DMS 273 treated with DMSO at 0.1 percent for 48 hours (cell line): ENCODE data around the gene SFSWAP.

Experiments used
- DNase-seq: peaks from one replicate; lab custom pipeline; 2025; lab: John Stamatoyannopoulos, UW

Gene SFSWAP

DNA sequence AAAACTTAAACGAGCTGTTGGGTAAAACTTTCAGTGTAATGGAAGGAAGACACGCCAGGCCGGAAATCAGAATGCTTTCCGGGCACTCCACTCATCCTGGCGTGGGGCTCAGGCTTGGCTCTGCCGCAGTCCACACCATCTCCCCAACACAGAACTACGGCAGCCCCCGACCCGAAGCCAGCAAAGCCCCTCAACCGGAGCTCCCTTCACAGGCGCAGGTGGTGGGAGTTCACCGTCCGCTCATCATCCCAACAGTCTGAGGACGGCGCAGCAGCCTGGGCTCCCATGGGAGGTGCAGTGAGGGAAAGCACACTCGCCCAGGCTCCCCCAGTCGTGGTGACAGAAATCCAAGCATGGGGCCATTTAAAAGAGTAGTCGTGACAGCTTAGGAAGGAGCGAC is 106.4 kb downstream of the SFSWAP start:
- DNase-seq = no peak

DNA sequence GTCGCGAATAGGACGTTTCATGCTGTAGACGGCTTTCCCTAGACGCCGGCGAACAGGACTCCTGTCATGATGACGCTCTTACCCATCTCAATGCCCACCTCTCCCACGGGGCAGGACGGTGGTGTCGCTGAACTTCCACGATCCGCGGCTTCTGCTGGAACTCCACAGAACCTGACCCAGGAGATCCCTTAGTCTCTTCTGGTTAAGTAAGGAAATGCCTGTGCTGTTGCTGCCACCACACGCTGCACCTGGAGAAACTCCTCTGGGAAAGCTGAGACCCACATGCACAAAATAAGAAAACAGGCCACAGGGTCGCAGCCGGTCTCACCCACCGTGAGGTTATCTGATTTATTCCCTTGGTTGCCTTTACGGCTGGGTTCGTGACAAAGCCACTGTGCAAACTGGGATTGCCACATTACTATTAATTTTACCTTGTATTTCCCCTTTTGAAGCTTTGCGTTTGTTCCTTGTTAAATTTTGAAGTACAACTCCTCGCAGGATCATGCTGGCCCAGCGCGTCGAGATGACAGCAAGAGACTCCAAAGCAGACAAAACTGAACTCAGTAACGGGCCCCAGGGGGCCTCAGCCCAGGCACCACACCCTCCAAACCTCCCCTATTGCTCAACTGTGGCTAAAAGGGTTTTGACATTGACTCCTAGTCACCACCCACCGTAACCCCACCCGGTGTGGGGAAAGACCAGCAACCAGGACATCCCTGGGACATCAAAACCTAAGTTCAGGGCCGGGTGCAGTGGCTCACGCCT is 108.1 kb downstream of the SFSWAP start:
- no peak for DNase-seq

DNA sequence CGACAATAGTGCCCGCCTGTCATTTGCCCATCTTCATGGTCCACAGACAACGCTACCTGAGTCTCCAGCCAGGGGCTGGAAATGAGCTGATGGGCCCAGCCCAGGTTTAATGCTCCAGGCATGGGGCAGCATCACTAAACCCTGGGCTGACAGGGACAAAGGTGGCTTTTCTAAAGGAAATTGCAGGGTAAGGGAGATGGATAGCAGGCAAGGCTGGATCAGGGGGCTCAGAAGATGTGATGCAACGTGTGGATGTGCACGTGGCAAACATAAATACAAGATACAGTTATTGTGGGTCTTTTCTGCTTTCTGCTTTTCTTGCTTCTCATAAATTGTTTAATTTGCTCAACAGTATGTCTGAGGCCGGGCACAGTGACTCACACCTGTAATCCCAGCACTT is 113.6 kb downstream of the SFSWAP start:
- no peak for DNase-seq

DNA sequence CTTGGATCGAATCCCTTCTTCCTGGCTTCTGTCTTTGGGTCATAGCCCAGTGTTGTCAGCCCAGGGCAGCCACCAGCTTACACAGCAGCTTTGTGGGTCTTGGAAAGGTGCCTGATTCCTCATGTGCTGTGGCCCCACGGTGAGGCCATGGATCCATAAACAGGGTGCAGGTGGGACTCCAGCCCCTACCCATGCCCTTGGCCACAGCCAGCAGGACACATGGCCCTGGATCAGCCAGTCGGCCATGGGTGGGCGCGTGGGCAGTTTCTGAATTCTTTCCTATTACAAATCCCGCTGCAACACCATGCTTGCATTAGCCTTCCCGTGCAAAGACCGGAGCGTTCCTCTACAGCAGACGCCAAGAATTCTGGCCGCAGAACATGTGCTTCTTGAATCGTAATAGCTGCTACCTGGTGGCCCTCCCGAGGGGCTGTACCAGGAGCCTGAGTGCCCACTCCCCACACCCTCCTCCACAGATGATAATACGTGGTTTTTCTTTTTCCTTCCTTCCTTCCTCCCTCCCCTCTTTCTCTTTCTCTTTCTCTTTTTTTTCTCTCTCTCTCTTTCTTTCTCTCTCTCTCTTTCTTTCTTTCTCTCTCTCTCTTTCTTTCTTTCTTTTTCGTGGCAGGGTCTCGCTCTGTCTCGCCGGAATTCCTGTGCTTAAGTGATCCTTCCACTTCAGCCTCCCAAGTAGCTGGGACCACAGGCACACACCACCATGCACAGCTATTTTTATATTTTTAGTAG is 114.4 kb downstream of the SFSWAP start:
- DNase-seq = no peak

DNA sequence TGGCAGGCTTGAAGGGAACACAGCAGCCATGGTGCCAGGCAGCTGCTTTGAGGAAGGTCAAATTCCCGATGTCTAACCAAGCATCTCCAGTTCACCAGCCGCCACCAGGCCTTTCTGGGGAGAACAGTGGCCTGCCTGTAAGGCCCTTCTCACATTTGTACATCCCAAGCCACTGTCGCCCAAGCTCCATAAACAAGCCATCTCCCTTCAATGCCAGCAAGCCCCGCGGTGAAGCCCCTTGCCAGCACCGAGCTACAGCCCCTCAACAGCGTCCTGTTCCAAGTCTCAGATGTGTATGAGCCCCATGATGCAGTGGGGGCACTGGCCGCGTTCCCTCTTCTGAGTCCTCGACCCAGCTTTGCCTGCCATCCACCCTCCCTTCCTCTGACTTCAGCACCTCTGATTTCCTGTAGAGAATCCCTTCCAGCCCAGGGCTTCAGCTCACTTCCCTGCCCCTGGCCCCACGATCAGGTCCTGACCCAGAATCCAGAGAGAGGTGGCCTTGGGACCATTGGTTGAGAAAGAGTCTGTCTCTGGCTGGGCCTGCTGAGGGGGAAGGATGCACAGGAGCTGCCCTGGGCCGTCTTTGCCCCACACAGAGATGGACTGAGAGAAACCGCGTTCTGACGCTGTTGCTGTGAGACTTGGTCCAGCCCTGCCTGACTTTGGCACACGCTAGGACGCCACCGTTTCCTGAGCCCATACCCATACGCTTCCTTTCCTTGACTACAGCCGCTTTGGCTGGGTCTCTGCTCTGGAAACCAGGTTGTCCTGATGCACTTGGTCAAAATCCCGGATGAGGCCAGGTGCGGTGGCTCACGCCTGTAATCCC is 115.4 kb downstream of the SFSWAP start:
- DNase-seq = no peak

DNA sequence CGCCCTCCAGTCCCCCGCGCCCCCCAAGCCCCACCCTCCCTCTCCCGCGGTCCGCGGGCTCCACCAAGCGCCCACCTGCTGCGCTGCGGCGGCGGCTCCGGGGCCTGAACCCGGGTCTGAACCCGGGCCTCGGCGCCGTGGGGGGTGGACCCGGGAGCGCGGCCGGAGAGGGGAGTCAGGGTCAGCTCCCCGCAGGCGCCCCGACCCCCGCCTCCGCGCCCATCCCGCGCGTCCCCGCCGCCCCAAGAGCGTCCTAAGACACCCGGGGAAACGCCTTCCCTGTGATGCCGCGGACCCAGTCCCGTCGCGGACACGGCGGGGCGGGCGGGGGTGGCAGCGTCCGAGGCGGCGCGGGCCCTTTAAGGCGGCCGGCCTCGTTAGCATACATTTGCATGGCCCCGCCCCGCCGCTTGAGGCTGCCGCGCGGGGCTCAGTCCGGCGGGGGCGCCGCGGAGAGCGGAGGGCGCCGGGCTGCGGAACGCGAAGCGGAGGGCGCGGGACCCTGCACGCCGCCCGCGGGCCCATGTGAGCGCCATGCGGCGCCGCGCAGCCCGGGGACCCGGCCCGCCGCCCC is 117.2 kb downstream of the SFSWAP start, which contains the start of gene MMP17:
Gene MMP17 (plus strand): TSS at position 433 of the 574 bp plus-strand sequence. CDS start 102 bp downstream, at position 535.
- DNase-seq = no peak

DNA sequence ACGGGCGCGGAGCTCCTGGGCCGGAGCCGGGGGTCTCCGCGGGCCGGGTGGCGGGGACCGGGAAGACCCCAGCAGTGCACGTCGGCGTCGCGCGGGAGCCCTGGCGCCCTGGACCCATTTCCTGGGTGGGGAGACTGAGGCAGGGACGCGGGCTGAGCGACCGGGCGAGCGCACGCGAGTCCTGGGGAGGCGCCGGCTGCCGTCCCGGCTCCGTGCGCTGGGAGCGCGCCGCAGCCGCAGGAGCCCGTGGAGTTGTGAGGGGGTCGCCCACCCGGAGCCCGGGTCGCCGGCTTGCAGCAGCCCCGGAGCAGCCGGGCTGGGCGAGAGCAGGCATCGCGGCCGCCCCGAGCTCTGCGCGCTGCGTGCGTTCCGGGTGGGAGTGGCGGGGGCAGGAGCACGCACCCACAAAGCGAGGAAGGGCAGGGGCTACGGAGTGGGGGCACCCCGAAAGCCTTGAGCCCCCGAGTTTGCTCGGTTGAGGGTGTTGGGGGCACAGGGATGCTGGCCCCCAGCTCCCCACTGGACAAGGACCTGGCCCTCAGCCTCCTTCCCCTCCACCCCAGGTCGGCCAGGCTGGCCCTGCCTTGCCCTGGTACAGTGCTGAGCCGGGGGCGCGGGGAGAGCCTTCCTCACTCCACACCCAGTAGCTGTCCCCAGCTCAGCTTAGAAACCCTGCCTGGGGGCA is 117.9 kb downstream of the SFSWAP start:
- DNase-seq = no peak

DNA sequence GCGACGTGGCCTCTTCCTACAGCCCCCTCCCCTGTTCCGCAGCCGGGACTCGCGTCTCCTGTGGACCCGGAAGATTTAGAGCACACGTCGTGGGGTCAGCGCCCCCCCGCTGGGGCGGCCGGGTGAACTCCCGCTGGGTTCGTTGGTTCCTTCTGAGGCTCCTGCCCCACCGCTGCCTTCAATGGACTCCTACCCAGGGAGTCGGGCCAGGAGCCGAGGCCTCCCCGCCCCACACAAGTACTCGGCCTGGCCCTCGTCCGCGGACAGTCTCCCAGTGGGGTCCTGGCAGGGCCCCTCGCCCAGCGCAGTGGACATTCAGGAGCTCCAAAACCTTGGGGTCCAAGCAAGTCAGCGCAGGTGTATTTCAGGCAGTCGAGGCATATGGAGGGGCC is 118.5 kb downstream of the SFSWAP start:
- no peak for DNase-seq

DNA sequence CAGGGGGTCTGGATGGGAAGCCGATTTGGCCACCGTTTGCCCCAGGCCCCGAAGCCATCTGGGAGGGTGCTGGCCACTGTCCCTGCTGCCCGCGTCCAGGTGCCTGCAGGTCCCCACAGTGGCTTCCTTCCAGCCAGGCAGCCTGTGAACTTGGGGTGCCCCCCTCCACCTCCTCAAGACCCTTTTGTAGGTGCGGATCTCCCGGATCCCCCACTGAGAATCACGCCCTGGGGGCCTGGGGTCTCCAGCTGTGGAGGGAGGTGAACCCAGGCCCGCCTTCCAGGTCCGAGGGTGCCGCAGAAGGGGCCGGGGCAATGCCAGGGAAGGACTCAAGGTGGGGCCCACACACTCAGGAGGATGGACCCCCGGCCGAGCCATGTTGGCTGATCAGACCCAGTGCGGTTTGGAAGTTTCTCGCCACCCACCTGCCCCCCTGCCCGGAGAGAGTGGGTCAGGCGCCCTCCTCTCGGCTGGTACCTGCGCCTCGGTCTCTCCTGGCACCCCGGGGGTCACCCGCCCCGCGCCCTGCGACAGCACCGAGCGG is 119.0 kb downstream of the SFSWAP start:
- DNase-seq = no peak

DNA sequence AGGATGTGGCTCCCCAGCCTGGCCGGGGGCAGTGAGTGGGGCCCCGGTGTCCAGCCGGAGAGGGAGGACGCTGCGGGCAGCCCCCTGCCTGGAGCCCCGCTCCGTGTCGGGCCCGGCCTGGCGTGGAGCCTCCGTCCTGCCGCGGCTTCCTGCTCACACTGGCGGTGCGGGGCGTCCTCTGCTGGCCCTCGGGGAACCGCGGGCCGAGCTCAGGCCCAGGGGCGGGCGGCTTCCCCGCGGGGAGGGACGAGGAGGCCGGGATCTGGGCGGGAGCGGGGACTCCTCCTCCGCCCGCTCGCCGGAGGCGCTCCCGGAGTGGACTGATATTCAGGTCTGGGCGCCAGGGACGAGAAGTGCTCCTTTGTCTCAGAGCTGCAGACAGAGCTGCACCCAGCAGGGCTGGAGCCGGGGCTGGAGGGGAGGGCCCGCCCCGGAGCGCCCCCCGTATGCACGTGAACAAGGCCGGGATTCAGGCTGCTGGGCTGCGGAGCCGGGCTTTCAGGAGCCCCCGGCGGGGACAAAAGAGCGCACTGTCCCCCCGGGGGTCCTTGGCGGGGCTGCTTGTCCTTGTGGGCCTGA is 119.5 kb downstream of the SFSWAP start:
- DNase-seq = no peak

DNA sequence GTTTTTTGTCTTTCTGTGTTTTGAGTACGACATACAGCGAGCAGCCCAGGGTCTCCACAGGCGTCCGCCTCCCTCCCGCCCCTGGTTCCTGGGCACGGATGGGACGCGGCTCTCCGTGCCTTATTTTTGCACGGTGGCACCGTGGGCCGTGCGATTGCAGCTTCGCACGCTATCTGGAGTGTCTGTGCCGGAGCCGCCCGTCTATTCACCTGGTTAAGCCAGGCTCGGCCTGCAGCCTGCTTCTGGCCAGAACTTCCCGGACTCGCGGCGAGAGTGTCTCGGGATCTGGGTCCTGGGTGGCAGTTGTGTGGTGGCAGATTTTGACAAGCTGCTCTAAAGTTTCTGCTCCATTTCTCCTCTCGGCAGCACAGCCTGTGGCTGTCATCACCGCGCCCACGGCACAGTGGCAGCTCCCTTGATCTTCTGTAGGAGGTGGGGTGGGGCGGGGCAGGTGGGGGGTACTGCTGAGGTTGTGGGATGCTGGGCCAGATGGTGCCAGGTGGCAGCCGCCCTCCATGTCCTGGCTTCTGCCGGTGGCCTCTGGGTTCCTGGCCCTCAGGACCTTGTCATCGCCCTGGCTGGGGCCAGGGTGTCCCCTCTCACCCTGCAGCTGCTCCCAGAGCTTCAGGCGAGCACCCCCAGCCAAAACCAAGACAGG is 120.2 kb downstream of the SFSWAP start:
- peak; percentile 13 for DNase-seq

DNA sequence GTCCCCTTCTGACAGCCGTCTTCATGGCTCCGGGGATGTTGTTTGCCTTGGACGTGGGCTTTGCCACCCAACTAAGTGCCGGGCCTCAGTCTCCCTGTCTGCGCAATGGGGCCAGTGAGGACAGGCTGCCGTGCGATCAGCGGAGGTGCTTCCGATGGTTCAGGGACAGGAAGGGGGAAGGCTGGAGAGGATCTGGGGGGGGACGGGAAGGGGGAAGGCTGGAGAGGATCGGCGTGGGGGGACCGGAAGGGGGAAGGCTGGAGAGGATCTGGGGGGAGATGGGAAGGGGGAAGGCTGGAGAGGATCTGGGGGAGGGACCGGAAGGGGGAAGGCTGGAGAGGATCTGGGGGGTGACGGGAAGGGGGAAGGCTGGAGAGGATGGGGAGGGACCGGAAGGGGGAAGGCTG is 120.7 kb downstream of the SFSWAP start:
- DNase-seq = no peak

DNA sequence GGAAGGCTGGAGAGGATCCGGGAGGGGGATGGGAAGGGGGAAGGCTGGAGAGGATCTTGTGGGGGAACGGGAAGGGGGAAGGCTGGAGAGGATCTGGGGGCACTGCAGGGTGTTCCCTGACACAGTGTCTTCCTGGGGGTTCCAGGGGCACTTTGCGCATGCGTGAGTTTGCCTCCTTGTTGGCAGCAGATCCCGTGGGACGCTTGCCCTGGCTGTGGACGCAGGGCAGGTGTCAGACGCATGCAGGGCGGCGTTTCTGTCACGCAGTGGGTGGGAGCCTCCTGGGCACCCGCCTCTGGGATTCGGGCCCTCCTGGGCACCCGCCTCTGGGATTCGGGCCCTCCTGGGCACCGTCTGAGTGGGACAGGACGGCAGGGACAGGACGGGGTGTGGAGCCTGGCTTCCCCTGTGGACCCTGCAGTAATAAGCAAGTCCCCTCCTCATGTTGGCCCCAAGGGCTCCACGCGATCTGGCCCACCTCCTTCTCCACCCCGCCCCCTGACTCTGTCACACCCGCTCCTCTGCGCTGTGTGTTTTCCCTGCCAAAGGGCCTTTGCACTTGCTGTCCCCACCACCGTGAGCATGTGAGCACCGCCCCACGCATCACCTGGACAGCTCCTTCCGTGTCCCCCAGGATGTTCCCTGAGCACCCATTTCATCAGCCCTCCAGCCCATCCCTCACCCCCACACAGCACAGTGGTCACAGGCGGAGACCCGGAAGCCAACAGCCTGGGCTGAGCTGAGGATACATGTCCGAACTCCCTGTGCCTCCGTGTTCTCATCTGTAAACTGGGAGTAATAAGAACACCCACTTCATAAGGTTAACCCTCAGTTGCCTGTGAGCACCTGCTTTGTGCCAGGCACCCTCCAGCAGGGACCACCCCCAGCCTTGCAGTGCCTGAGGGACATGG is 121.7 kb downstream of the SFSWAP start:
- no peak for DNase-seq

DNA sequence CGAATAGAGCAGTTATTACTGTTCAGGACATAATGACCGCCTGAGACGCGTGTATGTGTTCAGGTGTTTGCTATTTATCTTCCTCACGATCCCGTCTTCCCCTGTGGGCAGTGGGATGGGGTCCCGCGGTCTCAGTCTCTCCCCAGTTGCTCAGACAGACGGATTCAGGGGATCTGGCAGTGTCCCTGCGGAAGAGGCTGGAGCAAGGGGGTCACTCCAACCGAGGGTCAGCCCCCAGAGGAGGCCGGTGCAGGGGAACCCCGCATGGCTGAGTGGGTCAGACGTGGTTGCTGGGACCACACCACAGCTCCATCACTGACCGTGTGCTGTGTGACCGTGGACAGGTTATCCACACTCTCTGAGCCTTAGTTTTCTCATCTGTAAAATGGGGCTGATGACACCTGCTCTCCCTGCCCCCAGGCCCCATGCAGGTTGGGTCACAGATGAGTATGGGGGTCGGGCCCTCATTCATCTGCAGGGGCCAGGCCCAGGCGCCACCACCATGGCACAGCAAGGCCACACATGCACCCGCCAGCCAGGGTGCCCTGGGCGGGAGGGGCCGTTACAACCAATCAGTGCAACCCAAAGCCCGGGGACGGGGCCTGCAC is 122.5 kb downstream of the SFSWAP start:
- no peak for DNase-seq

DNA sequence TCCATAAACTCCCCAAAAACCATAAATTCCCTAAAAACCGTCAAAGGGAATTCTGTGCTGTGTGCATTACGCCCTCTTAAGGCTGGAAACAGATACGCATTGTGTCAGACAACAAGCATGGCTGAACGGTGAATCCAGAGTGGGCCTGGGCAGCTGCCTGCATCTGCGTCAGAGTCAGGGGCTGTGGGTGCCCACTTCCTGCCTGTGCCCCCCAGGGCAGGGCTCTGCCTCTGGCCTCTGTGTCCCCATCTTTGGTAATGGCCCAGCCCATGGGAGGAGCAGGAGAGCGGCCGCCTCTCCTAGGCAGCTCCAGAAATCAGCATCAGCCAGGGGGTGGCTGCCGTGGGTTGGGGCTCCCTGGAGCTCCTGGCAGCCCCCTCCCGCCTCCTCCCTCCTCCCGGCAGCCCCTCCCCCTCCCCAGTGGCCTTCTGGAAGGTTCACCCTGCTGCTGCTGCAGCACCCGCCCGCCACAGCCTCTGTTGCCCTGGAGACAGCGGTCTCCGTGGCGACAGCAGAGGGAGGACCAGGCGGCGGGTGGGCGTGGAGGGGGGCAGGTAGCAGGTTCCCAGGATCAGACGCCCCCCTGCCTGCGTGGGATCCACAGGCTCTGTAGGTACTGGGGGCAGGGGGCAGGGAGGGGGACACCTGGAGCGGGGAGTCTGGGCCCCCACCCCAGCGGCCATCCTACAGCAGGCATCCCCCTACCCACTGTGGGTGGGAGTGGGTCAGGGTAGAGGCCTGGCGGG is 123.2 kb downstream of the SFSWAP start:
- no peak for DNase-seq

DNA sequence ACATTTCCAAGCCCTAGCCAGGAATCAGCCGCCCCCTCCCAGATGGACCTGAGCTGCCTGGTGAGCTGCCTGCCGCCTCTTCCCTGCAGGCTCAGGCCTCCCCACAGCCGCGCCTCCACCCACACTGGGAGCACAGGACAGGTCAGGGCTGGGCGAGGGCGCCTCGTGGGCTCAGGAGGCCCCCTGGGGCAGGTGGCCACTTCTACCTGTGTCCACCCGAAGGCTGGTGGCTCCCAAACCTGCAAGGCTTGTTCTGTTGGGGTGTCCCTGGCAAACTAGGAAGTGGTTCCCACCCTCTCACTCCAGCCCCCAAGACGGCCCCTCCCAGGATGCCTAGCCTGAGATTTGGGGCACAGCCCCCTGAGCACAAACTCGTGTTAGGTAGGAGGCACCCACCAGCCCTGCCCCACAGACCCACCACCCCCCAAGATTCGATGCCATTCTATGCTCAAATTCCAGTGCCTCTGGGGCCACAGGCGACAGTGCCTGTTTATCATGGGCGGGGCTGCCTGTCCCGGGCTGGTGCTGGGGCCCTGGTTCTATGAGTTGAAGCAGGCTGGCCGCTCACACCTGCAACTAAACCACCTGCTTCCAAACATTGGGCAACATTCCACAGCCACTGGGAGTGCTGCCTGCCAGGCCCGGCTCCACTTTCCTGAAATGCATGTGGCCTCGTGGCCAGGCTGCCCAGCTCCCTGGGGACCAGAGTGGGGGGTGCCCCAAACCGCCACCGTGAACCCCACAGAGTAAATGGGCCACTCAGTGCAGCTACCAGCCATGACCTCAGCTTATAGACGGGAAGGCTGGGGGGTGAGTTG is 124.1 kb downstream of the SFSWAP start:
- no peak for DNase-seq

DNA sequence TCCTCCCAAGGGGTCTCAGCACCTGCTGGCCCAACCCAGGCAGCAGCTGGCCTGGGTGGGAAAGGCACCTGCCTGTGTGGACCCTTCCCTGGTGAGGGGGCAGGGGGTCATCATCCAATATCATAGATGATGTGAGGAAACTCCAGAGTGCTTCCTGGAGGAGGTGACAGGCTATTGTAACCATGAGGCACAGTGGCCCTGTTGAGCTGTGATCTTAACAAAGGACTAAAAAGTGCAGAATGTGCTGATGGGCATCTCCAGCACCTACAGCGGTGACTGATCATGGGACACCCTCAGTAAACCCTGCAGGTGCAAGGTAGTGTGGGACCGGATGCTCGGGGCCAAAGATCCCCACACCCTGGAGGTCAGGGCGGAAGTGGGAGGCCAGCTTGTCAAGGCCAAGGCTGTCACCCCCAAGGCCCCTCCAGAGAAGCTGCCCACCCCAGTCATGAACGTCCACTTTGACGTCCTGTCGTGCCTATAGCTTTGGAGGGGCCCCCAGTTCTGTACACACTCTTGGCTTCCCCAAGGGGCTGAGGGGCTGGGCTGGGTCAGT is 124.8 kb downstream of the SFSWAP start:
- no peak for DNase-seq
